Karpas-422 (cell line): ENCODE data around the gene HDAC9. TPM values are rescaled to one million over a fixed set of nuclear protein-coding genes. Genes with fewer than 3 reads are reported as not detected.

Experiments
- DNase-seq: peaks from one replicate; pipeline ENCODE4 v3.0.0-alpha.2; 2015
- H2AFZ ChIP-seq: fragments of 200-600 bp; sonication (generic); 2 replicates; pipeline ENCODE4 v1.6.1; 2014; ENCODE audit warnings: antibody characterized with exemption, low read length, mixed read lengths
- H3K27ac ChIP-seq: fragments of 200-600 bp; sonication (generic); 2 replicates; pipeline ENCODE4 v1.5.1; 2014; ENCODE audit warnings: mild to moderate bottlenecking, low read length, moderate library complexity
- H3K27me3 ChIP-seq: fragments of 200-600 bp; sonication (generic); 2 replicates; pipeline ENCODE4 v1.6.1; 2014; ENCODE audit warnings: low read length, mixed read lengths
- H3K36me3 ChIP-seq: fragments of 200-600 bp; sonication (generic); 2 replicates; pipeline ENCODE4 v1.6.1; 2014; ENCODE audit warnings: low read length, mixed read lengths; ENCODE audit not compliant: insufficient read depth
- H3K4me1 ChIP-seq: fragments of 200-600 bp; sonication (generic); 2 replicates; pipeline ENCODE4 v1.6.1; 2014; ENCODE audit warnings: mild to moderate bottlenecking, low read length, mixed read lengths
- H3K4me2 ChIP-seq: fragments of 200-600 bp; sonication (generic); 2 replicates; pipeline ENCODE4 v1.6.1; 2014; ENCODE audit warnings: low read length, low read depth, mild to moderate bottlenecking; ENCODE audit not compliant: poor library complexity, severe bottlenecking
- H3K4me3 ChIP-seq: fragments of 200-600 bp; sonication (generic); 2 replicates; pipeline ENCODE4 v1.5.1; 2014; ENCODE audit warnings: mild to moderate bottlenecking, antibody characterized with exemption, low read length, mixed read lengths
- H3K79me2 ChIP-seq: fragments of 200-600 bp; sonication (generic); 2 replicates; pipeline ENCODE4 v1.6.1; 2014; ENCODE audit warnings: mild to moderate bottlenecking, low read length, mixed read lengths
- H3K9ac ChIP-seq: fragments of 200-600 bp; sonication (generic); 2 replicates; pipeline ENCODE4 v1.6.0; 2014; ENCODE audit warnings: low read length
- H3K9me2 ChIP-seq: fragments of 200-600 bp; sonication (generic), shearing (Covaris generic); replicated peaks from 2 replicates; pipeline ENCODE4 v1.6.0; 2014; ENCODE audit warnings: mild to moderate bottlenecking, low read length, moderate library complexity; ENCODE audit not compliant: insufficient read depth
- H3K9me3 ChIP-seq: fragments of 300-700, 200-600 bp; sonication (generic); 2 replicates; pipeline ENCODE4 v1.6.1; 2014; ENCODE audit warnings: low read length, mixed read lengths
- H4K20me1 ChIP-seq: fragments of 200-600 bp; sonication (generic); 2 replicates; pipeline ENCODE4 v1.6.1; 2014; ENCODE audit warnings: mild to moderate bottlenecking, antibody characterized with exemption, low read length, low read depth; ENCODE audit not compliant: insufficient read depth
- total RNA-seq: library from RNA; depleted of rRNA; stranded (reverse); fragments of >200 nt; shearing (Covaris generic); gene quantifications from 2 replicates; pipeline ENCODE4 v1.2.3, GENCODE V29; 2014; ENCODE audit warnings: low replicate concordance

Gene HDAC9
- total RNA-seq, 1 experiment from 2014 or later: 5.2 TPM

DNA sequence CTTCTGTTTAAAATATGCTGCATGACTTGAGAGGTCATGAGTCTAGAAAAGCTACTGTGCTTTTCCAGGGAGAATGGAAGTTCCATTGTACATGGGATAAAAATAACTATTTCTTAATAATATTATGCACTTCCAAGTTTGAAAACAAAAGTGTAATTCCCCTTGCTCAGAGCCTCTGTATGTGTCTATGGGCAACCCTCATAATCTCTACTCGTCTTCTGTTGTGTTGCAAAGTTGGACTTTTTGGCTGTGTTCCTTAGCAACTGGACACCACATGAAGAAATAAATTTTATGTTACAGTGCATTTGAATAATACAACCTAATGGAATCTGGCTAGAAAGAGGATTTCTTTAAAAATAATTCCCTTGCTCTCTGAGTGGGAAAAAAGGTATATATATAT lies 379.3 kb downstream of the HDAC9 start:
- H3K9me3 ChIP-seq: no peaks in the 10 kb centered on the region
- H3K9ac ChIP-seq: no peak overlapping the region
- H2AFZ ChIP-seq: no peak overlapping the region
- no peak overlapping the region for H3K4me2 ChIP-seq
- no peak for DNase-seq
- no peaks in the 10 kb centered on the region for H3K36me3 ChIP-seq
- H3K9me2 ChIP-seq: no peaks in the 10 kb centered on the region
- no peaks in the 10 kb centered on the region for H3K79me2 ChIP-seq
- no peak overlapping the region for H3K27ac ChIP-seq
- H4K20me1 ChIP-seq: no peaks in the 10 kb centered on the region
- H3K4me3 ChIP-seq: no peak overlapping the region
- no peaks in the 10 kb centered on the region for H3K4me1 ChIP-seq
- no peaks in the 10 kb centered on the region for H3K27me3 ChIP-seq

DNA sequence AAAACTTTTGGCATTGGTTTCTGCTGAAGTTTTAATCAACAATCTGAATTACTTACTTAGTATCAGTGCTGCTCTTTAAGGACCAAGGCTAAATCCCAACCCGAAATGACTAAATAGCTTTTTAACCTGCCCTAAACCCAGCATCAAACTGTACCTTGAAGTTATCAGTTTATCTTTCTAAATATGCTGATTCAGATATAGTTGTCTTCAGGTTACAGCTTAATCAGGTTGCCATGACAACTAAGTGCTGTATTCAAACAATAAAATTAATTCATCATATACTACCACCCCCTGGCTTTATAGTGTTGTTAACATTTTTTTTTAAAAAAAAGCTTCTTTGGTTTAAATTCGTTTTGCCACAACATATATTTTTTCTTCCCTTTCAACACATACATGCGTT lies 382.3 kb downstream of the HDAC9 start:
- Histone ChIP-seq H4K20me1 (no peaks in the 10 kb centered on the region), H3K9ac (no peak overlapping the region), H3K79me2 (no peaks in the 10 kb centered on the region), H3K4me1 (no peaks in the 10 kb centered on the region), H2AFZ (no peak overlapping the region), H3K9me2 (no peaks in the 10 kb centered on the region), H3K27me3 (no peaks in the 10 kb centered on the region), H3K27ac (no peak overlapping the region), H3K4me3 (no peak overlapping the region), H3K4me2 (no peak overlapping the region), H3K9me3 (no peaks in the 10 kb centered on the region), H3K36me3 (no peaks in the 10 kb centered on the region)
- no peak for DNase-seq

DNA sequence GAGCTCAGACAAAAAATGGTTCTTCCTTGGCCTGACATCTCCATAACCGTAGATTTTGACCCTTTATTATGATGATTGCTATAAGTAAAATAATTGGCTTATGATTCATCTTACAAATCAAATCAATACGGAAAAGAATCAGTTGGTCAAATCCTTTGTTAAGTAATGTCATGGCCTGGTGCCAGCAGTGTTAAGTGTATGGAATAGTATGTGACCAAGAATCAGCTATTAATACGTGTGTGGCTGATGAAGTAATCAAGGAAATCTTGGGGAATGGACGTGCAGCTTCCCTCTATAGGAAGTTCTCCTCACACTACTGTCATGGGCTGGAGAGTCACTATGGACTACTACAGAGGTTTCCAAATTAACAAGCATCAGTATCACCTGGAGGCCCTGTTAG lies 391.3 kb downstream of the HDAC9 start:
- Histone ChIP-seq H3K27ac (no peak overlapping the region), H4K20me1 (no peaks in the 10 kb centered on the region), H2AFZ (no peak overlapping the region), H3K27me3 (no peaks in the 10 kb centered on the region), H3K4me1 (no peaks in the 10 kb centered on the region), H3K9me3 (no peaks in the 10 kb centered on the region), H3K9ac (no peak overlapping the region), H3K9me2 (no peaks in the 10 kb centered on the region), H3K36me3 (no peaks in the 10 kb centered on the region), H3K4me2 (no peak overlapping the region), H3K79me2 (no peaks in the 10 kb centered on the region), H3K4me3 (no peak overlapping the region)
- DNase-seq: no peak

DNA sequence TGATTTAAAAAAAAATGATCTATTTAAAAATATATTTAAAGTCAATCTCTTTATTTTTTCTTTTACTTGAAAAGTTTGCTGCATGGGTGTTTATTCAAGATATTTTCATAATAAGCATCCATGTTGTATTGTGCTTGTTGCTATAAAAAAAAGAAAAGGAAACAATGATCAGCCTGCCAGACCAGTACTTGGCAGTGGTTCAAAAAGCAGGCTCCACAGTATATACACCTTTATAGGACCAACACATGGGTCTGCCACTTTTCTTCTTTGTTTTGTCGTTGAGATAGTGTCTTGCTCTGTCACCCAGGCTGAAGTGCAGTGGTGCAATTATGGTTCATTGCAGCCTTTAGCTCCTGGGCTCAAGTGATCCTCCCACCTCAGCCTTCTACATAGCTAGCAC lies 393.9 kb downstream of the HDAC9 start:
- Histone ChIP-seq H3K9ac (no peak overlapping the region), H3K4me1 (no peaks in the 10 kb centered on the region), H4K20me1 (no peaks in the 10 kb centered on the region), H3K27ac (no peak overlapping the region), H2AFZ (no peak overlapping the region), H3K9me2 (no peaks in the 10 kb centered on the region), H3K79me2 (no peaks in the 10 kb centered on the region), H3K9me3 (no peaks in the 10 kb centered on the region), H3K36me3 (no peaks in the 10 kb centered on the region), H3K27me3 (no peaks in the 10 kb centered on the region), H3K4me3 (no peak overlapping the region), H3K4me2 (no peak overlapping the region)
- DNase-seq: no peak

DNA sequence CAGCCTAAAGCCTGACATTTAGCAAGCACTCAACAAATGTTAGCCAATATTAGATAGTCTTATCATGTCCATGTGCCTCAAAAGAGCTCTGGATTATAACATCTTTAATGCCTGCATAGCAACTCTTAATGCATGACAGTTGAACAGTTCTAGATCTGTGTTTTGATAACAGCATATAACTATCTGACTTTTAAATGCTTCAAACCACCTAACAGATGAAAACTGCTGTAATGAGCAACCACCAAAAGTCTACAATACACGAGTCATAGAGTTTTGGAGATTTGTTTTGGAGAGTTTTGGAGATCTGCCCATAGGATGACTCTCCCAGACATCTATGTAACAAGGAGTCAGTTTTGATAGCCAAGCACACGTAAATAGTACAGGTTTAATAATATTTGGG lies 394.6 kb downstream of the HDAC9 start:
- Histone ChIP-seq H3K79me2 (no peaks in the 10 kb centered on the region), H3K27ac (no peak overlapping the region), H3K9me2 (no peaks in the 10 kb centered on the region), H3K9me3 (no peaks in the 10 kb centered on the region), H3K4me2 (no peak overlapping the region), H2AFZ (no peak overlapping the region), H4K20me1 (no peaks in the 10 kb centered on the region), H3K36me3 (no peaks in the 10 kb centered on the region), H3K27me3 (no peaks in the 10 kb centered on the region), H3K4me3 (no peak overlapping the region), H3K9ac (no peak overlapping the region), H3K4me1 (no peaks in the 10 kb centered on the region)
- DNase-seq: no peak

DNA sequence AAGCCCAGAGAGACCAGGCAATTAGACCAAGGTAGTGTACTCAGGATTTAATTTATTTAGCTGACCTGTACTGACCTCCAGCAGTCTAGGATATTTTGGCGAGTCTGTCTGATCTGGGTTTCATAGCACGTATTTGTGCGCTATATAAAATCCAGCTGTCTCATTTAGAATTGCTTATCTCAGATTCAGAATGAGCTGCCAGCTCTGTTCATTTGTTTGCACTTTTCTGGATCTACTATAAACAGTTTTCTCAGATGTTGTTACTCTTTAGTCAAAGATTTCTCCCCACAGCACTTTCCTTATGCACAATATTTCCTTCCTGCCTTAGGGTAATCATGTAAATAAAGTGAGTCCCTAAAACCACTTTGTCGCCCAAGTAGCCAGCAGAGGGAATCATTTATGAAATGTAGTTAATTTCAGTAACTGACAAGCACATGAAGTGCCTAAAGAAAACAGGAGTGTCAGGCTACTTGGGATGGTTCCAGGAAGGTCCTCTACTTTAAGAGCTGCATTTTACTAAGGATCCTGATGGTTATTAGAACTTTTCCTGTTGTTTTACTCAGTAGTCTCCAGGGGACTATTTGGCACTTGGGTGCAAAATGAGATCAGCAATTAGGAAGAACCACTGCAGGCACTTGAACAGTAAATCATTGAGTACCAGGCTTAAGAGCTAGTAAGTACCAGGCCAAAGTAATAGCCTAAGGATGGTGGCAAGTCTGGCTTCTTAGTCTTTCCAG lies 395.5 kb downstream of the HDAC9 start:
- Histone ChIP-seq H3K4me2 (no peak overlapping the region), H2AFZ (no peak overlapping the region), H4K20me1 (no peaks in the 10 kb centered on the region), H3K9me3 (no peaks in the 10 kb centered on the region), H3K4me3 (no peak overlapping the region), H3K79me2 (no peaks in the 10 kb centered on the region), H3K4me1 (no peaks in the 10 kb centered on the region), H3K27me3 (no peaks in the 10 kb centered on the region), H3K27ac (no peak overlapping the region), H3K9ac (no peak overlapping the region), H3K9me2 (no peaks in the 10 kb centered on the region), H3K36me3 (no peaks in the 10 kb centered on the region)
- no peak for DNase-seq

DNA sequence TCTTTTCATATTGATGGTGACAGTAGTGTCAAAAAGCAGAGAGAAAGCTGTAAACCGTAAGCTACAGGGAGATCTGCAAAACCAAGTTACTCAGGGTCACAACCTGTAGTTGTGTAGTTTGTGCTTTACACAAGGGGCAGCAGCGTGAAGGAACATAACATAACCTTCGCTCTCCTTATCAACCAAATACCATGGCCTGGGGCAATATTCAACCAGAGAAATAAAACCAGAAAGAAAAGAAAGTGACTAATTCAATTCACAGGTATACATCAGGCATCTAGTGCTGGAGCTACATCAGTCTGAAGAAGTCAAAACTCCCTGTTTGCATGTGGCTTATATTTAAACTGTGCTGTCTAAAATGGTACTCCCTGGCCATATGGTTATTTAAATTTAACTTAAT lies 397.6 kb downstream of the HDAC9 start:
- H3K27me3 ChIP-seq: no peaks in the 10 kb centered on the region
- H3K4me2 ChIP-seq: no peak overlapping the region
- no peaks in the 10 kb centered on the region for H3K9me3 ChIP-seq

DNA sequence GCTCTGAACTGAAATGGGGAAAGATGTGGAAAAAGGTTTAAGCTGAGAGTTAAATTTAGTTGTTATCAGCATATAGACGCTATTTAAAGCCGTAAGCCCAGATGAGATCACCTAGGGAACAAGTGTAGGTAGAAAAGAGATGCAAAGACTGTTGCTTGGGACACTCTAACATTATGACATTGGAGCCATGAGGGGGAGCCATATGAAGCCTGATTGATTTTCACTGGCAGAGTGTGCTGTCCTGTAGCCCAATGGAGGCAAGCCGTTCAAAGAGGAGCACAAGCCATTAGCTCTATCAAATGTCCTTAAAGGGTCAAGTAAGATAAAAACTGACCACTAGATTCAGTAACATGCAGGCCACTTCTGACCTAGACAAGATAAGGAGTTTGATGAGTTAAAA lies 398.6 kb downstream of the HDAC9 start:
- H3K27ac ChIP-seq: no peak overlapping the region
- no peaks in the 10 kb centered on the region for H3K36me3 ChIP-seq
- H3K9me2 ChIP-seq: no peaks in the 10 kb centered on the region
- no peak overlapping the region for H3K4me3 ChIP-seq
- H3K4me1 ChIP-seq: no peaks in the 10 kb centered on the region
- no peaks in the 10 kb centered on the region for H3K27me3 ChIP-seq
- no peak overlapping the region for H2AFZ ChIP-seq
- H3K4me2 ChIP-seq: no peak overlapping the region
- H3K9me3 ChIP-seq: no peaks in the 10 kb centered on the region
- H4K20me1 ChIP-seq: no peaks in the 10 kb centered on the region
- no peaks in the 10 kb centered on the region for H3K79me2 ChIP-seq
- DNase-seq: no peak
- no peak overlapping the region for H3K9ac ChIP-seq

More for the DNA sequence above, 397.6 kb downstream of the HDAC9 start:
- Histone ChIP-seq H3K36me3 (no peaks in the 10 kb centered on the region), H3K4me1 (no peaks in the 10 kb centered on the region), H3K9me2 (no peaks in the 10 kb centered on the region), H4K20me1 (no peaks in the 10 kb centered on the region), H3K79me2 (no peaks in the 10 kb centered on the region), H3K9ac (no peak overlapping the region), H3K4me3 (no peak overlapping the region), H2AFZ (no peak overlapping the region), H3K27ac (no peak overlapping the region)
- DNase-seq: no peak
